ENCODE results near the gene ARIH2. TPM values are rescaled to one million over a fixed set of nuclear protein-coding genes. Genes with fewer than 3 reads are reported as not detected.

Gene ARIH2
- total and polyA plus RNA-seq, 9 of the 15 experiments (the other 6 are each of a cell fraction or from before 2014, with no cell fraction given): 27.0 to 120 (median 108) TPM

DNA sequence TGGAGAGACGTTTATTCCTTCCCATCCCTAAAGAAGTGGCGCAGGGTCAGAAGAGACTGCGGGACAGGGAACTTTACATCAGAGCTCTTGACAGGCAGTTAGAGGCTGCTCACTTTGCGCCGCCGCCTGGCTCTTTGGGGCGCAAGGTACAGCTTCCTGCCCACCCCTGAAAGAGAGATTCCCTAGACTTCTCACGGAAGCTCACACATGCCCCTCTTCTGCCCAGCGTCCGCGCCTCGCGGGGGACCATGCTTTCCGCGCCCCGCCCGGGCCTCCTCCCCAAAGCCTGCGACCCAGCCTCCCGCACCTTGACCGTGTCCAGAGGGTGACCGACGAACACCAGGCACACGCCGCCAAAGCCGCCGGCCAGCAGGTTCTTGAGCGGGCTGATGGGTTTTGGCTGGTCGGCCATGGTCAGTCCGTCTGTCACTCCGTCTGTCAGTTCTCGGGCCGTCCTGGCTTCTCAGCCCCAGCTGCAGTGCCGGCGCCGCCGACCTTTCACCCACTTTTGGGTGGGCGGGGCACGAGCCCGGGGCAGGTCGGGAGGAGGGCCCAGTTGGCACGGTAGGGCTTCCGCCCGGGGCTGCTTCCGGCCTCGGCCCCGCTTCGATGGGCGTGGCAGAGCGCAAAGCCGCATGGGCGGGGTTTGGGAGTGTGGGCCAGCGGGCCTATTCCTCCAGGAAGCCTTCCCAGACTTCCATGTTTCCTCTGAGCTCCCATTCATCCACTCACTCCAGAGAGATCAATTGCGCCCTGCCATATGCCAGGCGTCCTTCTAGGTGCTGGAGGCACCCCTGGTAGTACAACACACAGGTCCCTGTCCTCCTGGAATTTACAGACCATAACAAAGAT is 20.0 kb upstream of the ARIH2 start, which contains the start of gene SLC25A20 (continued):
- no peak for TF ChIP-seq MXD1 (CRISPR knock-in tag; IDR thresholded peaks at IDR 0.05; ENCODE audit: borderline replicate concordance, poor library complexity, severe bottlenecking)
- no peak for TF ChIP-seq EZH2 (IDR thresholded peaks at IDR 0.05; ENCODE audit: borderline replicate concordance, low read depth, low read length)
- TF ChIP-seq ARID1B (IDR thresholded peaks at IDR 0.05): peak; percentile 21; the same call in 1 of the 2 replicates
- no peak for TF ChIP-seq HDAC6 (IDR thresholded peaks at IDR 0.05; ENCODE audit: low read depth, low read length)
- TF ChIP-seq SOX6 (IDR thresholded peaks at IDR 0.05): no peak
- TF ChIP-seq KAT8 (IDR thresholded peaks at IDR 0.05; ENCODE audit: low read depth): no peak
- TF ChIP-seq MECOM (CRISPR knock-in tag; IDR thresholded peaks at IDR 0.05): no peak
- no peak for TF ChIP-seq ZNF780A (CRISPR knock-in tag; IDR thresholded peaks at IDR 0.05)
- TF ChIP-seq POLR2AphosphoS5 (IDR thresholded peaks at IDR 0.05; ENCODE audit: control insufficient read depth, insufficient read depth, low read depth, low read length): 0 out of 2 replicates have a peak, but pooled peaks have one; percentile 23
- no peak for TF ChIP-seq NFIX (CRISPR knock-in tag; IDR thresholded peaks at IDR 0.05; ENCODE audit: low read depth)
- no peak for TF ChIP-seq NUFIP1 (IDR thresholded peaks at IDR 0.05; ENCODE audit: partially characterized antibody)
- TF ChIP-seq ZEB2 (IDR thresholded peaks at IDR 0.05): no peak
- no peak for TF ChIP-seq PHTF2 (CRISPR knock-in tag; IDR thresholded peaks at IDR 0.05)
- TF ChIP-seq ZNF75A (CRISPR knock-in tag; IDR thresholded peaks at IDR 0.05): no peak
- no peak for TF ChIP-seq LARP7 (IDR thresholded peaks at IDR 0.05)
- TF ChIP-seq ZZZ3 (IDR thresholded peaks at IDR 0.05): no peak
- TF ChIP-seq ARHGAP35 (IDR thresholded peaks at IDR 0.05; ENCODE audit: partially characterized antibody): no peak
- TF ChIP-seq ID3 (CRISPR knock-in tag; IDR thresholded peaks at IDR 0.05): no peak
- no peak for TF ChIP-seq ID3 (tag; IDR thresholded peaks at IDR 0.05)
- TF ChIP-seq SREBF1 (IDR thresholded peaks at IDR 0.05; ENCODE audit: borderline replicate concordance, low read depth, low read length): no peak
- no peak; the same call in 1 of the 2 replicates for TF ChIP-seq EP300 (IDR thresholded peaks at IDR 0.05; ENCODE audit: low read length)
- TF ChIP-seq SMC3 (conservative IDR thresholded peaks at IDR 0.05; ENCODE audit: insufficient read depth, low read depth, low read length): no peak
- no peak for TF ChIP-seq HNRNPK (IDR thresholded peaks at IDR 0.05; ENCODE audit: low read depth, low read length, poor library complexity, severe bottlenecking)
- TF ChIP-seq, protein P1, sequence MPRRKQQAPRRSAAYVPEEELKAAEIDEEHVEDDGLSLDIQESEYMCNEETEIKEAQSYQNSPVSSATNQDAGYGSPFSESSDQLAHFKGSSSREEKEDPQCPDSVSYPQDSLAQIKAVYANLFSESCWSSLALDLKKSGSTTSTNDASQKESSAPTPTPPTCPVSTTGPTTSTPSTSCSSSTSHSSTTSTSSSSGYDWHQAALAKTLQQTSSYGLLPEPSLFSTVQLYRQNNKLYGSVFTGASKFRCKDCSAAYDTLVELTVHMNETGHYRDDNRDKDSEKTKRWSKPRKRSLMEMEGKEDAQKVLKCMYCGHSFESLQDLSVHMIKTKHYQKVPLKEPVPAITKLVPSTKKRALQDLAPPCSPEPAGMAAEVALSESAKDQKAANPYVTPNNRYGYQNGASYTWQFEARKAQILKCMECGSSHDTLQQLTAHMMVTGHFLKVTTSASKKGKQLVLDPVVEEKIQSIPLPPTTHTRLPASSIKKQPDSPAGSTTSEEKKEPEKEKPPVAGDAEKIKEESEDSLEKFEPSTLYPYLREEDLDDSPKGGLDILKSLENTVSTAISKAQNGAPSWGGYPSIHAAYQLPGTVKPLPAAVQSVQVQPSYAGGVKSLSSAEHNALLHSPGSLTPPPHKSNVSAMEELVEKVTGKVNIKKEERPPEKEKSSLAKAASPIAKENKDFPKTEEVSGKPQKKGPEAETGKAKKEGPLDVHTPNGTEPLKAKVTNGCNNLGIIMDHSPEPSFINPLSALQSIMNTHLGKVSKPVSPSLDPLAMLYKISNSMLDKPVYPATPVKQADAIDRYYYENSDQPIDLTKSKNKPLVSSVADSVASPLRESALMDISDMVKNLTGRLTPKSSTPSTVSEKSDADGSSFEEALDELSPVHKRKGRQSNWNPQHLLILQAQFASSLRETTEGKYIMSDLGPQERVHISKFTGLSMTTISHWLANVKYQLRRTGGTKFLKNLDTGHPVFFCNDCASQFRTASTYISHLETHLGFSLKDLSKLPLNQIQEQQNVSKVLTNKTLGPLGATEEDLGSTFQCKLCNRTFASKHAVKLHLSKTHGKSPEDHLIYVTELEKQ (CRISPR knock-in tag; IDR thresholded peaks at IDR 0.05): no peak
